Stimulated activated CD4-positive, alpha-beta T cell treated with anti-CD3 and anti-CD28 coated beads, Interleukin-2, amount 100 ng/mL, for 4 hours (primary cell): ENCODE data around the gene CACNB4.
"Not testable (repeated sequence)": the region's sequence is repeated elsewhere in the genome, so short reads cannot be mapped to it uniquely, and the experiment has no call there.

ENCODE experiments used
- DNase-seq: peaks from one replicate; pipeline ENCODE4 v3.0.0-alpha.2; 2020; ENCODE audit warnings: low read depth

The CACNB4 gene

DNA sequence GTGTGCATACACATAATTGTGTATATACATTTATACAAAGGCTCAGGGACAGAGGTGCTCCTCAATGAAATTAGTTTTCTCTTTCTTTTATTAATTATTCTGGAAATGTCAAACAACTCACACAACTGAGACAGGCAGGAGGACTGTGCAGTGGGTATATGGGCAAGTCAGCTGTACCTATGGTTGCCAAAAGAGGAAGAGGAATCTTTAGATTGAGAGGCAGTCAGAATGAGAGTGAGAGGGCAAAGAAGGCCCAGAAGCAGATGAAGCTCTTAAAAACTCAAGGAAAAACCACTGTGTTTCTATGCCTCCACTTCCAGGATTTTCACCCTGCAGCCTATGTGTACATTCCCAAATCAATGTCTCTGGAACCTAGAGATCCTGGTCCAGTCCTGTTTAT, 79.1 kb downstream of the CACNB4 start:
- DNase-seq, result no peak

DNA sequence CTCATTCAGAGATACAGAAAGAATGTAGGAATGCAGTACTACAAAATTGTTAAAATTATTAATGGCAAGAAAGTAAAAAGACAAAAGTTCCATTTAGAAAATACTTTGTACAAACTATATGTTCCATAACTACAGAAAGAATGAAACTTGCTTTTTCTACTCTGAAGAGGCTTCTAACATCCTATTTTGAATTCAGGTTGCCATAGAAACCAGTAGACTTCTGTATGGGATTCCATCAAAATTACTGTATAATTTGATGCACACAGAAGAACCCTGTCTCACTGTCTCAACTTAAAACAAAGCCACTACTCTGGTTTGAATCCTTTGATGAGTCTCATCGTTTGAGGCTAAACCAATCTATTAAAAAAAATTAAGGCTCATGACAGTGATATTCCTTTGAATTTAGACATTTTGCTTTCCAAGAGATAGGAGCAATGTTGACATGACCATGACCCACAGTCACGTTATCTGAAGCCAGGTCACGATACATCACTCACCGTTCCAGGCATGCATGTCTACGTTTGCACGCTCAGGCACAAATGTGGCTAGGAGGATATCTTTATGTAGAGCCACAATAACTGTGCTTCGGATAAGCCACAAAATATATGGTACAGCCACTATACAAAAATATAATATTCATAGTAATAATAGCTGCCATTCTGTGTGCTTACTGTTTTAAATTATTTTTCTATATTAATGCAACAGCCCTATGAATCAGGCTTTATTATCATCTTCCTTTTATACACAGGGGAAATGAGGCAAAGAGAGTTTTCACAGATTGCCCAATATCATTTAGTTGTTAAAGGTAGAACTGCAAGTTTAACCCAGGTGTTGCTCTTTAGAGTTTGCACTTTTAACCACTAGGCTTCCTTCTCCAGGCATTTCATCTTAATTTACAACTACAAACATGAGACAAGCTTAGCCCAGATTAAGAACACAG, 82.4 kb downstream of the CACNB4 start:
- DNase-seq, result no peak

GRCh38 chr2:152015552-152015951, 83.3 kb downstream of the CACNB4 start:
- DNase-seq, result no peak

DNA sequence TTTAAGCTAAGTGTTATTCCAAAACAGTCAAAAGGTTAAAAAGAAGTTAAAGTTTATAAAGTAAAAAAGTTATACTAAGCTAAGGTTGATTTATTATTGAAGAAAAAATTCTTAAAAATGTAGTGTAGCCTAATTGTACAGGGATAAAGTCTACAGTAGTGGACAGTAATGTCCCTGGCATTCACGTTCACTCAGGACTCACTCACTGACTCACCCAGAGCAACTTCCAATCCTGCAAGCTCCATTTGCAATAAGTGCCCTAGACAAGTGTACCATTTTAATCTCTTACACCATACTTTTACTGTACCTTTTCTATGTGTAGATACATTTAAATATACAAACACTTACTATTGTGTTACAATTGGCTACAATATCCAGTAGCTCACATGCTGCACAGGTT, 86.1 kb downstream of the CACNB4 start:
- DNase-seq, result no peak

- no peak for DNase-seq
Observed at GRCh38 chr2:152011724-152012123, 87.1 kb downstream of the CACNB4 start.

DNA sequence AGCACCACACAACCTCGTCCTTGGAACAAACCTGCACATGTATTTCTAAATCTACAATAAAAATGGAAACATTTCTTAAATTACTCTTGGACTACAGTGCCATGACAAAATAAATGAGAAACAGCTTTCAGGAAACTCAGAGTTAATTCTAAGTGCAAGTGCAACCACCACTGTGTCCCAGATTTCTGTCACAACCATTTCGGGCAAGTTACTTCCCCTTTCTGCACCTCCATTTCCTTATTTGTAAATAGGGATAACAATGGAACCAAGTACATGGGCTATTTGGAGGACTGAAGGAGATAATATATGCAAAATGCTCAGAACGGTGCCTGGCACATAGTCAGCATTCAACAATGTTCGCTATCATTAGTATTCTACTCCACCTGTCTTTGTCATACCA, 93.2 kb downstream of the CACNB4 start:
- DNase-seq, result no peak

GRCh38 chr2:152003283-152003682, 95.6 kb downstream of the CACNB4 start:
- not testable (repeated sequence) for DNase-seq

DNA sequence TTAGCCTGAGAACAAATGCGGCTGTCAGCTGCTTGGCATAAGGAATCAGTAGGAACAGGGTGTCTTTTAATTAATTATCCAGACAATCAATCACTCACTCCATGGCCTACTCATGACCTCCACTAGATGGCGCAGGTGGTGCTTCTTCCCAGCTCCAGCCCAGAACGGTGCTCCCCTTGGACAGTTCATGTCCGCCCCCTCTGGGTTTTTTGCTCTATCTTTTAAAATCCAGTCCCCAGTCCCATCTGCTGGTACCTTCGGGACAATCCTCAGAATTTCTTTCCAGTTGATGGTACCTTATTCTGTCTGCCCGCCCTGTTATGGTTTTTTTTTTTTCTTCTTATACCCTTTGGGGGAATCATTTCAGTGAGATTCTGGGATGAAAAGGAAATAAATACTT, 99.8 kb downstream of the CACNB4 start:
- DNase-seq, result peak; percentile 3

DNA sequence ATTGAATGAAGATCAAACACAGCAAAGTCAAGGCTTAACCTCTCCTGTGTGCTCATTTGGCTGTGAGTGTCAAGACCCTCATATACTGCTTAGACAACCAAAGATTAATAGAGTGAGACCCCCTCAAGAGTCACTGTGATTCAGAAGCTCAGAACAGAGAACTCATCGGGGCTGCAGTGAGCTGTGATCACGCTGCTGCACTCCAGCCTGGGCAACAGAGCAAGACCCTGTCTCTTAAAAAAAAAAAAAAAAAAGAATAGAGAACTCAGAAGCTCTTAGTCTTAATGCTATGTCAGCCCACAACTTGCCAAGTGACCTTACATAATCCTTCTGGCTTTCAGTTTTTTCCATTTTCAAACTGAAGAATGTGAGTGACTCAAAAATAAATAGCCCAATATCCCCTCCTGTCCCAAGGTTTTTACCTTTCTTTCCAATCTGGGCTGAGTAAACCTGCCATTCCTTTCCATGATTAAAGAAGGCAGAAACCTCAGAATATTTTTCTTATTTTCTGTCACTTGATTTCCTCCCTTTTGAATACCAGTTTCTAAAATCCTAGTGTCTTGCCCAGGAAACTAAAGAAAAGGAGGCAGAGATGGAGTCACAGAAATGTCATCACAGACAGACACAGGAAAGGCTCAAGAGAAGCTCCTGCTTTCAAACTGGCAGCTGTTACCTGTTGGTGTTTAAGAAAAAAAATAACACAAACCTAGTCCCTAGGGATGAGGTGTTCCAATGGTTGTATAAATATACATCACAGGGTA, 102.4 kb downstream of the CACNB4 start:
- DNase-seq, result no peak

DNA sequence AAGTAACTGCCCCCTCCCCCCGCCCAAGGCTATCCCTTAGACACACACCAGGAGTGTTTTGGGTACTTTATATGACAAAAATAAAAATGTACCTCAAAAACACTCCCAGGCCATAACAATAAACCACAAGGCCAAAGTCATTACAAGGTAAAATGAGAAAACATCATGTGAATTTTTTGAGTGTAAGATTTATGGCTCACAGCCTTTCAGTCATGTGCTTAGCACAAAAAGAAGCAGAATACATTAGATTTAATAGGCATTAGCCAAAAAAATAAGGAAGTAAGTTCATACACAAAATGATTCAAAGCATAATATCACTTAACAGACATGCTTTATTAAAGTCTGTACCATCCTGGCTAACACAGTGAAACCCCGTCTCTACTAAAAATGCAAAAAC, 103.7 kb downstream of the CACNB4 start:
- DNase-seq, result no peak

DNA sequence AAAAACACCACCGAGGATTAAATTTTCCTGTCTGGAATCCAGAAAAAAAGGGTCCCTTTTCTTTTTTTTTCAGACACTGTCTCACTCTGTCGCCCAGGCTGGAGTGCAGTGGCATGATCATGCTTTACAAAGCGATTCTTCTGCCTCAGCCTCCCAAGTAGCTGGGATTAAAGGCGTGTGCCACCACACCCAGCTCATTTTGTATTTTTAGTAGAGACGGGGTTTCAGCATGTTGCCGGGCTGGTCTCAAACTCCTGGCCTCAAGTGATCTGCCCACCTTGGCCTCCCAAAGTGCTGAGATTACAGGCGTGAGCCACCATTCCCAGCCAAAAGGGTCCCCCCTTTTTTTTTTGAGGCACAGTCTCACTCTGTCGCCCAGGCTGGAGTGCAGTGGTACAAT, 104.7 kb downstream of the CACNB4 start:
- DNase-seq, result not testable (repeated sequence)

DNA sequence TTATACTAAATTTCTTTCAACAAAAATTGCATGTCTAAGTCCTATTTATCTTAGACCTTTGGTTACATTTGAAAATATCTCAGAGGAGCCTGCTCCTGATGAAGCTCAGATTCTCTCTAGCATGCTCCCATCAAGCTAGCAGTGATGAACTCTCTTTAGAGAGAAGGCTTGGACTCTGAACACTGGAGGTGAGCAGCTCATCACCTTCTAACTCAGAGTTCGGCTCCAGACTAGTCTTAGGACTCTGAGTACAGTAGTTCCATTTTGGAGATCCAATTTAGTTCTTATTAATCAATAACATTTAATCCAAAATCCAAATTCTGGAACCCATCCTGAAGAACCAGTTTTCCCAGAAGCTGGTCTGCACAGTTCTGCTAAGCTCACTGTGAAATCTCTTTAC, 107.8 kb downstream of the CACNB4 start:
- DNase-seq, result no peak

DNA sequence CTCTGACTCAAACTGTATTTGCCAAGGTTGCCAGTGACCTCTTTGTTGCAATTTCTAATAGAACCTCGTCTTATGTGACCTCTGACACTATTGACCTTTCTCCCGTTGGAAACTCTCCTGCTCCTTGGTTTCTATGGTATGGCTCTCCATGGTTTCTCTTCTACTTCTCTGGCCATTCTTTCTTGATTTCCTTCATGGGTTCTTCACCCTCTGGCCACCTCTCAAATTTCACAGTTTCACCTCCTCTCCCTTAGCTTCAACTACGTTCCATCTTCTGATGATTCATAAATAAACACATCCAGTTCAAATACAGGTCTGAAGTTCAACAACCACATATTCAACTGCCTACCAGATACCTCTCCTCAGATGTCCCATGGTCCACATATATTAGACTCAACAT, 109.5 kb downstream of the CACNB4 start:
- no peak for DNase-seq

DNA sequence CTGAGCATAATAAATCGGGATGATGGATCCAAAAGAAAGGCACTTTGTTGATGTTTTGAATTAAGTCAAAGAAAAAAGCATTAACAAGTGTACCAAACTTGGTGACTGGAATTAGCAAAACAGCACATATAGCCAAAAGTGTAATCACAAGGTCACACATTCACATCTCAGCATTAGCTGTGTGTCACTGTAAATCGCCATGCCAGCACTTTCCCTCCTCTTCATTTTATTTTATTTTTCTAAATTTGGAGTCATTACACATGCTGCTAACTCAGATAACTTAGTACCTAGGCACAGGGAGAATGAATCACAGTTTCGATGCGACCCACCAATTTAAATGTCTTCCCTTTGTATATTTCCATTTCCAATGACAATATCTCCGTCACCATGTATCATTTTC, 111.4 kb downstream of the CACNB4 start:
- no peak for DNase-seq

- DNase-seq, result no peak
Observed at GRCh38 chr2:151984424-151985083, 114.3 kb downstream of the CACNB4 start.

DNA sequence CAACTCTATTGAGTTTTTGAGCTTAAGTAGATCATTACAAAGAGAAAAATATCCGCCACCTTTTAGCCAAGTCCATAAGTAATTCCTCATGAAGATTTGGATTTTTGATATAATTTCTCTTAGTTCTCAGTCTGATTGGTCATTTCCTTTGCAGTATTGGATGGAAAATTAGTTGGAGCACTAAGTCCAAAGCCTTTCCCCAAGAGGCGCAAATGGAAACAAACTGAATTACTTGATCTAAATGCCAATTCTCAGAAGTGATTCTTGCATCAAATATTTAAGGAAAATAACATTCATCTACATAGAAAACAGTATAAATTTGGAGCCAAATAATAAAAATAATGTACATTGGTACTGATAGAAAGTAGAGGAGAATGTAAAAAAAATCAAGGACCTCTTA, 115.6 kb downstream of the CACNB4 start:
- no peak for DNase-seq

DNA sequence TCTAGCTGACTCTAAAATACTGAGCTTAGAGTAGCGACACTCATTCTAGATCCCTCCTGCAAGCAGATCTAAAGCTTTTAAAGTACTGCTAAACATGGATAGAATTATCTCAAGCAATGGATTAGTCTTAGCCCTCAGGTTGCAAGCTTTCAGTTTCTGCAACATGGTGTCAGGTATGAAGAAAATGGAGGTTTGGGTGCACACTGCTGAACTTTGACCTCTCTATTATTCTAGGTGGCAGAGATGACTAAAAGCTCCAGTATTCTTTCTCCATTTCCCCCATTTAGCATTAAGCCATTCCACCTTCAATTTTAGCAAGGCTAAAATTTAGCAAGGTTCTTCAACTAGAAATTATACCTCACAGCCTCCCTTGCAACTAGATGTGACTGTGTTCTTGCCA, 117.0 kb downstream of the CACNB4 start:
- no peak for DNase-seq

GRCh38 chr2:151979694-151980093, 119.2 kb downstream of the CACNB4 start:
- DNase-seq, result no peak

DNA sequence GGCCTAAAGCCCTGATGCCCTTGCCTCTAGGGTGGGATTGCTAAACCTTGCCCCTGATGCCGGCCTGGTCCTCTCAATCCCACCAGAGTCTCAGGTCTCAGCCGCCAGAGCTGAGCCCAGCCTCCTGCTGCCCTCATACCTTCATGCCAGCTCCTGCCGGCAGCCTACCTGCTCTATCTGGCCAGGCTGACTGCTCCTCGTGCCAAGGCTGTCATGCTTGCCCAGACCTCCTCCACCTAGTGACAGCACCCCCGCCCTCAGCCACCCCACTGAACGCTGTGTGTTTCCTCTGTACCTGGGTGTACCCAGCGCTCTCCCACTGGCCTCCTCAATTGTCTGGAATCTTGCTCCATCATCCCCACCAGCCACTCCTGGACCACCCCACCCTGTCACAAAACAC, 120.1 kb downstream of the CACNB4 start:
- no peak for DNase-seq

GRCh38 chr2:151977631-151978030, 121.2 kb downstream of the CACNB4 start:
- no peak for DNase-seq

- DNase-seq, result no peak
Observed at GRCh38 chr2:151976945-151977353, 121.9 kb downstream of the CACNB4 start.
